Progenitor cell of endocrine pancreas (in vitro differentiated cells): ENCODE data around the gene DNAJB13. TPM values are rescaled to one million over a fixed set of nuclear protein-coding genes. Genes with fewer than 3 reads are reported as not detected.
A peak's percentile ranks its signal among the peaks of the same experiment; 100 is the strongest.

Experiments
- DNase-seq: peaks from one replicate; pipeline ENCODE4 v3.0.0; 2021; ENCODE audit warnings: low spot score; ENCODE audit not compliant: unreplicated experiment
- H3K27ac Mint-ChIP-seq: 2 replicates; pipeline ENCODE4 v1.8.0; 2021; ENCODE audit warnings: mild to moderate bottlenecking, moderate library complexity, mixed read lengths
- H3K27me3 Mint-ChIP-seq: 2 replicates; pipeline ENCODE4 v1.8.0; 2021; ENCODE audit warnings: mixed read lengths
- H3K36me3 Mint-ChIP-seq: 2 replicates; pipeline ENCODE4 v1.8.0; 2022; ENCODE audit warnings: mixed read lengths; ENCODE audit not compliant: insufficient read depth
- H3K4me1 Mint-ChIP-seq: 2 replicates; pipeline ENCODE4 v1.8.0; 2021; ENCODE audit warnings: low read depth, mixed read lengths
- H3K4me3 Mint-ChIP-seq: 2 replicates; pipeline ENCODE4 v1.8.0; 2021; ENCODE audit warnings: low read depth, mild to moderate bottlenecking, moderate library complexity, mixed read lengths
- H3K9me3 Mint-ChIP-seq: 2 replicates; pipeline ENCODE4 v1.8.0; 2021; ENCODE audit warnings: low read depth, mixed read lengths
- CTCF ChIP-seq: fragments of 200-600 bp; sonication (generic); IDR thresholded peaks from one replicate; pipeline ENCODE4 v1.5.0; 2021; ENCODE audit warnings: antibody characterized with exemption, mild to moderate bottlenecking; ENCODE audit not compliant: unreplicated experiment
- total RNA-seq: library from RNA; stranded (reverse); gene quantifications from 2 replicates; pipeline ENCODE4 v1.2.1, GENCODE V29; 2021

DNAJB13 gene
- total RNA-seq, 1 donor from 2014 or later = 1.1 TPM

- DNase-seq = no peak
- no peaks in the 10 kb centered on the region for H3K27me3 Mint-ChIP-seq
- TF ChIP-seq CTCF = no peak
- H3K4me3 Mint-ChIP-seq = no peak overlapping the region
- peak overlapping the region; percentile 10 for H3K27ac Mint-ChIP-seq
- peaks cover 20% of the 10 kb centered on the region for H3K4me1 Mint-ChIP-seq
- H3K9me3 Mint-ChIP-seq = no peaks in the 10 kb centered on the region
- H3K36me3 Mint-ChIP-seq = peaks cover 8% of the 10 kb centered on the region
Measured at GRCh38 chr11:74006743-74007304, 56.0 kb downstream of the DNAJB13 start.

- Mint-ChIP-seq H3K4me1 (peaks cover 20% of the 10 kb centered on the region), H3K9me3 (no peaks in the 10 kb centered on the region), H3K4me3 (no peak overlapping the region), H3K27me3 (no peaks in the 10 kb centered on the region), H3K27ac (no peak overlapping the region), H3K36me3 (peaks cover 11% of the 10 kb centered on the region)
- TF ChIP-seq CTCF = no peak
- no peak for DNase-seq
Measured at GRCh38 chr11:74007691-74008372, 57.0 kb downstream of the DNAJB13 start.

GRCh38 chr11:74008373-74009229 is 57.8 kb downstream of the DNAJB13 start, which contains the start of gene UCP3:
Gene UCP3, minus strand, starts transcription at chr11:74009085. Its CDS starts 2,043 bp downstream, at chr11:74007042.
- H3K36me3 Mint-ChIP-seq = peaks cover 11% of the 10 kb centered on the region
- no peaks in the 10 kb centered on the region for H3K9me3 Mint-ChIP-seq
- no peak within 1 kb of the TSS for H3K4me3 Mint-ChIP-seq
- no peak within 1 kb of the TSS for H3K27ac Mint-ChIP-seq
- H3K27me3 Mint-ChIP-seq = no peaks in the 10 kb centered on the region
- peaks cover 20% of the 10 kb centered on the region for H3K4me1 Mint-ChIP-seq
- no peak for TF ChIP-seq CTCF
- no peak for DNase-seq

- no peaks in the 10 kb centered on the region for H3K27me3 Mint-ChIP-seq
Measured at GRCh38 chr11:74009230-74009547, 58.4 kb downstream of the DNAJB13 start.

More at GRCh38 chr11:74009230-74009547, 58.4 kb downstream of the DNAJB13 start:
- Mint-ChIP-seq H3K4me3 (no peak overlapping the region), H3K27ac (no peak overlapping the region), H3K9me3 (no peaks in the 10 kb centered on the region), H3K36me3 (peaks cover 11% of the 10 kb centered on the region), H3K4me1 (peaks cover 20% of the 10 kb centered on the region)
- no peak for DNase-seq
- no peak for TF ChIP-seq CTCF
